GM13976 (cell line): ENCODE results near the gene MGMT.

Experiments
- DNase-seq: peaks from one replicate; pipeline ENCODE4 v3.0.0; 2012; ENCODE audit warnings: low spot score
- in situ Hi-C: fragments of 300-500 bp; cut with MboI; formaldehyde crosslinking; loops from one replicate; pipeline ENCODE4 v1.12.0; 2022; ENCODE audit warnings: low sequenced_read_pairs, mixed read lengths, inconsistent platforms; ENCODE audit not compliant: unreplicated experiment
- TF ChIP-seq, protein P1 (sequence below): IDR thresholded peaks from 2 replicates; pipeline ENCODE4 v1.5.1; 2012; ENCODE audit warnings: borderline replicate concordance, mild to moderate bottlenecking; ENCODE audit not compliant: insufficient read depth; ENCODE audit errors: extremely low read depth, missing control alignments, control extremely low read depth

MGMT gene

DNA sequence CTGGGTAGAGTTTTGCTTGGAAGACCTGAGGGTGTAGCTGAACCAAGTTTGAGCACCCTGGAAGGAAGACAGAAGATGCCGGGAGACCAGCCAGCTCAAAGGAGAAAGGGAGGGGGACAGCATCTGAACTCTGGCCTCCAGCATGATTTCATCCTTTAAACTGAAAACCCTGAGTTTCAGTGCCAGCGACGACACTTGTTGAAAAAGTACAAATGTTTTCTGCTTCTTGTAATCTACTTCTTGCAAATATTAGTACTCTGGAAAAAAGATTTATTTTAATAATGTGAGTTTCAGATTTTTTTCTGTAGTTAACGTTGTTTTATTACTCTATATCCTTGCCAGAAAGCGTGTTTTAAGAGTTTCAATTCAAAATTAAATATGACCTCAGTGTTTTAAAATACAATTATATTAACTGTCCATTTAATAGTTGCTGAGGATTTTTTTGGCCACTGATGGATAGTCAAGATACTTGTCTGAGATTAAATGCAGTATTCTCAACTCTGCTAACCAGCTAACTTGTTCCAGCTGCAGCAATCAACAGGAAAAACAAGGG is 227.7 kb downstream of the MGMT start:
- no peak for DNase-seq
- in situ Hi-C loops: no loop called here
- TF ChIP-seq, protein P1, sequence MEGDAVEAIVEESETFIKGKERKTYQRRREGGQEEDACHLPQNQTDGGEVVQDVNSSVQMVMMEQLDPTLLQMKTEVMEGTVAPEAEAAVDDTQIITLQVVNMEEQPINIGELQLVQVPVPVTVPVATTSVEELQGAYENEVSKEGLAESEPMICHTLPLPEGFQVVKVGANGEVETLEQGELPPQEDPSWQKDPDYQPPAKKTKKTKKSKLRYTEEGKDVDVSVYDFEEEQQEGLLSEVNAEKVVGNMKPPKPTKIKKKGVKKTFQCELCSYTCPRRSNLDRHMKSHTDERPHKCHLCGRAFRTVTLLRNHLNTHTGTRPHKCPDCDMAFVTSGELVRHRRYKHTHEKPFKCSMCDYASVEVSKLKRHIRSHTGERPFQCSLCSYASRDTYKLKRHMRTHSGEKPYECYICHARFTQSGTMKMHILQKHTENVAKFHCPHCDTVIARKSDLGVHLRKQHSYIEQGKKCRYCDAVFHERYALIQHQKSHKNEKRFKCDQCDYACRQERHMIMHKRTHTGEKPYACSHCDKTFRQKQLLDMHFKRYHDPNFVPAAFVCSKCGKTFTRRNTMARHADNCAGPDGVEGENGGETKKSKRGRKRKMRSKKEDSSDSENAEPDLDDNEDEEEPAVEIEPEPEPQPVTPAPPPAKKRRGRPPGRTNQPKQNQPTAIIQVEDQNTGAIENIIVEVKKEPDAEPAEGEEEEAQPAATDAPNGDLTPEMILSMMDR: no peak

DNA sequence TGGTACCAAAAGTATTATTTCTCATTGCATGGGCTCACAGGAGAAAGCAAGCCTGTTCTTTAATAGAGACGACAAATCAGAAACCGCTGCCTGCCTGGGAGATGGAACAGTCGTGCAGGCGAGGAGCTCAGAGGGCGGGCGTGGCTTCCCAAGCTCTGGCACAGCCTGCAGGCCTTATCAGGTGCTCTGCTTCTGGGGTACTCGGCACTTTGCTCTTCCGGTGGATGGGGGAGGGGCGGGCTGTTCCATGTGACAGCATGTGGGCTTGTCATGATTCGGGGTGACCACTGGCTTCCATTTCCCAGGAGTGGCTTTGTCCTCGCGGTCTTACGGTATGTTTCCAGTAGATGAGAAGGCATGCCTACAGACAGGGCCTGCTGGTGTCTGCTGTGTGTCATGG is 228.6 kb downstream of the MGMT start:
- no peak for DNase-seq
- in situ Hi-C loops: no loop called here
- TF ChIP-seq, protein P1: no peak

DNA sequence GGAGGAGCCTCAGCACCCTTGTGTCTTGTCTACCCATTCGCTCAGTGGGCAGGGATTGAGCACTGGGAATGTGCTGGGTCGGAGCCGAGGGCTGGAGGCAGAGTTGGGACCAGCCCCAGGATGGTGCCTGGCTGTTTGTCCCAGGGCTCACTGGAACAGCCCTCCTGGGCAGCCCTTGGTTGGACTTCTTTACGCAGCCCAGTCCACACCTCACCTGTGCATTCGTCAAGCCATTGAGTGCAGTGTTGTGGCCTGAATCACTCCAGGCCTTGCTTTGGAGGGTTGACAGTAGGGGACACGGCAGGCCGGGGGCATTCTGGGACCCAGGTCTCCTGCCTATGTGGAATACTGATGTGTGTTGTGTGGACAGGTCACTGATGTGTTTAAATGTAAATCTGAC is 229.6 kb downstream of the MGMT start:
- no peak for DNase-seq
- TF ChIP-seq, protein P1: no peak
- in situ Hi-C loops: no loop called here

DNA sequence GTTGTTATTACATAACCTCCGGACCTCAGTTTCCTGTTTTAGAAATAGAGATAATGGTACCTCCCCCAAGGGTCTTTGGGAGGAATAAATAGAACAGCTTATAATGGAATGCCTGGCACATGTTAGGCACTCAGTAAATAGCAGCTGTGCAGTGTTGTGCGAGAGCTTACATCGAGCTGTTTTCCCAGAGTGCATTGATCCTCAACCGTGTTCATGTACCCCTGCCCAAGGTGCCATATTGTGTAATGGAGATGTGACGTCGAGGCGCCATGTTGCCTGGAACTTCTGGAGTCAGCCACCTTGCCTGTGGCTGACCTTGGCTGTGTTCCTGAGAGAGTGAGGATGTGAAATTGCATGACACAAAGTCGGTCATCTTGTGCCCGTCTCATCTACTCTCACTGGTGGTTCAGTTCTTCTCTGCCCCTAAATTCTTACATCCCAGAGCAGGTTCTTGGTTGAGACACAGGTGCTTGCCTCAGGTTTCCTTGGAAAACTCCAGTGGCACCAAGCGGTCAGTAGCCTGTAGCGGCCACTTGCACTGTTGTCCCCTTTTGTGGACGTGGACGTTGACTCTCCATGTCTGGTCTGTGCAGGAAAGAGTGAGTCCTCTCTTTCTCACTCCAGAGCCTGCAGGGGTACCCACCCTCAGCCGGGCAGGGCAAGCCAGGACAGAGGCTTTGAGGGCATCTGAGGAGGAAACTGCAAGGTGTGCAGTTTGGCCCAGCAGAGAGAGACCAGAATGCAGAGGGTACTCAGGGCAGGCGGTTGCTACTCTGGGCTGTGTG is 230.6 kb downstream of the MGMT start:
- TF ChIP-seq, protein P1: no peak
- no peak for DNase-seq
- in situ Hi-C loops: no loop called here

DNA sequence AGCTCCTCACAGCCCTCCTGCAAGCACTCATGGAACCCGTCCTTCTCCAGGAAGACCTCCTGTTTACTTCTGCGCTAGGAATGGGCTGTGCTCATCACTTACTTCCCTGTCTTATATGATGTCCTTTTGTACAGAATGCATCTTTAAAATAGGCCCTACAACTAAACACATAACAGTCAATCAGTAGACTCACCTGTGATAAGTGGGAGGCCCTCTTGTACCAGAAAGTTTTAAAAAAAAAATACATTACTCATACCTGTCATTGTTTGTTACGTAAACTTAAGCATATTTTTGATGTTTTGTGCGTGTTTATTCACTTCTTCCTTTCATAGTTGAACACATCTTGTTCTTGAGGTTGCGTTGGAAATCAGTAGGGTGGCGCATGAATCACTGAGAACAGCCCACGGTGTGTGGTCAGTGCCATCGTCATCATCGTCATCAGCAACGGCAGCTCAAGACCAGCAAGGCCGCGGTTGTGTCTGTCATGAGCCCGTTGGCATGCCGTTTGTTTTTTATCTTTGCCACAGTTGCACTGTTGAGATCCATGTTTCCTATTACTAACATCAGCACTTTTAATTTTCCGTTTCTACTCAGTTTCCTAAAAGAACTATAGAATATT is 232.8 kb downstream of the MGMT start:
- TF ChIP-seq, protein P1: no peak
- in situ Hi-C loops: no loop called here
- DNase-seq: no peak

DNA sequence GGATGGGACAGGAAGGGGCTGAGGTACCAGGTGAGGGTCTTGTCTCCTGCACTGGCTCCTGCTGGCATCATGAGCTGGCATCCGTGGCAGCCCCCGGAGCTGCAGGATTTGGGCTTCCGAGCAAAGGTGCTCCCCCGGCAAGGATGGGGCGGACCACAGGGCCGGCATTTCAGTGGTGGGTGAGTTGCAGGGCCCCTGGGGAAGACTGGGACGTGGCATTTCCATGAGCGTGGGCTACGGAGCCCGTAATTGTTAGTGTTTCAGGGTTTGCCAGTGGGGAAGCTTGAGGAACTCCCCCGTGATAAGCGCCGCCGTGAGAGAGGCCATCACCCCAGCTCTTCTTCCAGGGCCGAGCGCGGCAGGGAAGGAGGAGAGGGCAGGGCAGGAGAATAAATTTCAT is 235.6 kb downstream of the MGMT start:
- DNase-seq: no peak
- TF ChIP-seq, protein P1: no peak
- in situ Hi-C loops: no loop called here
